Neural crest cell (in vitro differentiated cells): ENCODE results near the gene NUDT15. TPM values are rescaled to one million over a fixed set of nuclear protein-coding genes. Genes with fewer than 3 reads are reported as not detected.

Source experiments
- DNase-seq: peaks from one replicate; pipeline ENCODE4 v3.0.0; 2021; ENCODE audit warnings: low read depth, mixed read lengths, low spot score
- H3K27ac Mint-ChIP-seq: one replicate; pipeline ENCODE4 v1.8.0; 2021; ENCODE audit warnings: mild to moderate bottlenecking, mixed read lengths; ENCODE audit not compliant: unreplicated experiment
- H3K27me3 Mint-ChIP-seq: 2 replicates; pipeline ENCODE4 v1.8.0; 2021; ENCODE audit warnings: low read depth, mild to moderate bottlenecking, mixed read lengths
- H3K36me3 Mint-ChIP-seq: 2 replicates; pipeline ENCODE4 v1.8.0; 2021; ENCODE audit warnings: low read depth, mild to moderate bottlenecking, mixed read lengths
- H3K4me1 Mint-ChIP-seq: 2 replicates; pipeline ENCODE4 v1.8.0; 2021; ENCODE audit warnings: mixed read lengths
- H3K4me3 Mint-ChIP-seq: one replicate; pipeline ENCODE4 v1.8.0; 2021; ENCODE audit warnings: mild to moderate bottlenecking, mixed read lengths
- H3K9me3 Mint-ChIP-seq: 2 replicates; pipeline ENCODE4 v1.8.0; 2021; ENCODE audit warnings: mixed read lengths
- CTCF ChIP-seq: fragments of 200-600 bp; sonication (generic); conservative IDR thresholded peaks from 2 replicates; pipeline ENCODE4 v1.5.0; 2021; ENCODE audit warnings: antibody characterized with exemption, mild to moderate bottlenecking
- total RNA-seq: library from RNA; stranded (reverse); gene quantifications from 2 replicates; pipeline ENCODE4 v1.2.1, GENCODE V29; 2021

Gene NUDT15
- total RNA-seq, 1 donor from 2014 or later = 35.1 TPM

GRCh38 chr13:48006396-48006795 is 31.1 kb upstream of the NUDT15 start:
- no peak for DNase-seq
- no peaks in the 10 kb centered on the region for H3K27me3 Mint-ChIP-seq
- H3K4me3 Mint-ChIP-seq = no peak overlapping the region
- no peak for TF ChIP-seq CTCF
- H3K36me3 Mint-ChIP-seq = peaks cover 3% of the 10 kb centered on the region
- no peaks in the 10 kb centered on the region for H3K9me3 Mint-ChIP-seq
- H3K4me1 Mint-ChIP-seq = peaks cover 6% of the 10 kb centered on the region
- no peak overlapping the region for H3K27ac Mint-ChIP-seq

- Mint-ChIP-seq H3K4me3 (no peak overlapping the region), H3K36me3 (peaks cover 3% of the 10 kb centered on the region), H3K27me3 (no peaks in the 10 kb centered on the region), H3K4me1 (no peaks in the 10 kb centered on the region), H3K27ac (no peak overlapping the region), H3K9me3 (no peaks in the 10 kb centered on the region)
- no peak for TF ChIP-seq CTCF
- DNase-seq = no peak
Observed at GRCh38 chr13:48009284-48009683, 28.2 kb upstream of the NUDT15 start.

- H3K4me3 Mint-ChIP-seq = no peak overlapping the region
- H3K27me3 Mint-ChIP-seq = no peaks in the 10 kb centered on the region
- H3K4me1 Mint-ChIP-seq = no peaks in the 10 kb centered on the region
- no peak for DNase-seq
- TF ChIP-seq CTCF = no peak
- H3K9me3 Mint-ChIP-seq = no peaks in the 10 kb centered on the region
- peaks cover 3% of the 10 kb centered on the region for H3K36me3 Mint-ChIP-seq
- H3K27ac Mint-ChIP-seq = peak overlapping the region; percentile 32
Observed at GRCh38 chr13:48010698-48011097, 26.8 kb upstream of the NUDT15 start.

- TF ChIP-seq CTCF = no peak
- Mint-ChIP-seq H3K9me3 (no peaks in the 10 kb centered on the region), H3K36me3 (peaks cover 3% of the 10 kb centered on the region), H3K4me3 (no peak overlapping the region), H3K27ac (no peak overlapping the region), H3K27me3 (no peaks in the 10 kb centered on the region), H3K4me1 (no peaks in the 10 kb centered on the region)
- DNase-seq = no peak
Observed at GRCh38 chr13:48012668-48013067, 24.9 kb upstream of the NUDT15 start.

GRCh38 chr13:48014359-48014758 is 23.2 kb upstream of the NUDT15 start:
- no peak for TF ChIP-seq CTCF
- DNase-seq = no peak
- Mint-ChIP-seq H3K27ac (no peak overlapping the region), H3K4me1 (no peaks in the 10 kb centered on the region), H3K36me3 (peaks cover 6% of the 10 kb centered on the region), H3K27me3 (no peaks in the 10 kb centered on the region), H3K4me3 (no peak overlapping the region), H3K9me3 (no peaks in the 10 kb centered on the region)

- peaks cover 17% of the 10 kb centered on the region for H3K36me3 Mint-ChIP-seq
Observed at GRCh38 chr13:48018637-48019036, 18.9 kb upstream of the NUDT15 start.

More at GRCh38 chr13:48018637-48019036, 18.9 kb upstream of the NUDT15 start:
- H3K27ac Mint-ChIP-seq = no peak overlapping the region
- H3K27me3 Mint-ChIP-seq = no peaks in the 10 kb centered on the region
- H3K4me3 Mint-ChIP-seq = no peak overlapping the region
- H3K4me1 Mint-ChIP-seq = no peaks in the 10 kb centered on the region
- H3K9me3 Mint-ChIP-seq = no peaks in the 10 kb centered on the region
- DNase-seq = no peak
- TF ChIP-seq CTCF = no peak
